ENCODE measurements around the gene GOLGA6L26. TPM values are rescaled to one million over a fixed set of nuclear protein-coding genes. Genes with fewer than 3 reads are reported as not detected.
"Not testable (repeated sequence)": the region's sequence is repeated elsewhere in the genome, so short reads cannot be mapped to it uniquely, and the experiment has no call there.

The GOLGA6L26 gene, protein sequence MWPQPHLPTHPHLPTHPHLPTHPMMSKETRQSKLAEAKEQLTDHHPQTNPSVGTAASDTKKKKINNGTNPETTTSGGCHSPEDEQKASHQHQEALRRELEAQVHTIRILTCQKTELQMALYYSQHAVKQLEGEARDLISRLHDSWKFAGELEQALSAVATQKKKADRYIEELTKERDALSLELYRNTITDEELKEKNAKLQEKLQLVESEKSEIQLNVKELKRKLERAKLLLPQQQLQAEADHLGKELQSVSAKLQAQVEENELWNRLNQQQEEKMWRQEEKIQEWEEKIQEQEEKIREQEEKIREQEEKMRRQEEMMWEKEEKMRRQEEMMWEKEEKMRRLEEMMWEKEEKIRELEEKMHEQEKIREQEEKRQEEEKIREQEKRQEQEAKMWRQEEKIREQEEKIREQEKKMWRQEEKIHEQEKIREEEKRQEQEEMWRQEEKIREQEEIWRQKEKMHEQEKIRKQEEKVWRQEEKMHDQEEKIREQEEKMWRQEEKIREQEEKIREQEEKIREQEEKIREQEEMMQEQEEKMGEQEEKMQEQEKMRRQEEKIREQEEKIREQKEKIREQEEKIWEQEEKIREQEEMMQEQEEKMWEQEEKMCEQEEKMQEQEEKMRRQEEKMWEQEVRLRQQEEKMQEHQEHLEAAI
- polyA plus RNA-seq (2012; ENCODE audit: insufficient read depth, insufficient read length), result not detected

DNA sequence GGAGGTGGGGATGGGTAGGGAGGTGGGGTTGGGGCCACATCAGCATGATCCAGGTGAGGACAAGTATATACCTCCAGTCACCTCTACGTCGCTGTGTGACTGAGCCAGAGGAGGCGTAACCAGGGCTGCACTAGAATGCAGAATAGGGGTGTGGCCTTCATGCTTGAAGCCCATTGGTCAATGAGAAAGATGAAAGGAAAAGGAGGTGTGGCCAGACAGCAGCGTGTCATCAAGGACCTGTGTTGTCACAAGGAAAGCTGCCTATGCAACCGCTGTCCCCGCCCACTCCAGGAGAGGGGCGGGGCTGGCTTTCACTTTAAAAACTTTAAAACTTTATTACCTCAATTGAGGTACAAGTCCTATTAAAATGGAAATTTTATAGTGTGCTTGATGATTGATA lies at the start of gene GOLGA6L26:
GOLGA6L26 (minus strand) TSS at position 101 of the 400 bp plus-strand sequence; CDS start at position 40, 61 bp downstream.
- not testable (repeated sequence) for DNase-seq (ENCODE audit: low read depth, low spot score); H3K4me3 ChIP-seq (ENCODE audit: low read length)

DNA sequence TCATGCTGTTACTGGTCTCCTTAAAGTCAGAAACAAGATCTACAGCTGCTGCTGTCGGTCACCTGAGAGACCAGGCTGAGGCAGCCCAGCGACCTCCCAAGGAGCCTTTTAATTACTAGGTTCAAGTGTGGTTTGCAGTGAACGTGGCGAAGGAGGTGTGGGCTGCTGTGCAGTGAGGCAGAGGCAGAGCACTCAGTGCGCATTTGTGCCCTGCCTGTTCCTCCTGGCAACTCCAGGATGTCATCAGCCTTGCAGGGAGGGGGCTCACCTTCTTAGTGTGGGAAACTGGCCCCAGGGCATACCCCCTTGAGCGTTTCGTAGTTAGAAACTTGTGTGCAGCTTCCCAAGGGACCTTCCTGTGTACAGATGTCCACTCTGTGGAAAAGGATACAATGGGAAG lies 47.2 kb upstream of the GOLGA6L26 start:
- not testable (repeated sequence) for DNase-seq (ENCODE audit: low read depth, low spot score); H3K4me3 ChIP-seq (ENCODE audit: low read length)

DNA sequence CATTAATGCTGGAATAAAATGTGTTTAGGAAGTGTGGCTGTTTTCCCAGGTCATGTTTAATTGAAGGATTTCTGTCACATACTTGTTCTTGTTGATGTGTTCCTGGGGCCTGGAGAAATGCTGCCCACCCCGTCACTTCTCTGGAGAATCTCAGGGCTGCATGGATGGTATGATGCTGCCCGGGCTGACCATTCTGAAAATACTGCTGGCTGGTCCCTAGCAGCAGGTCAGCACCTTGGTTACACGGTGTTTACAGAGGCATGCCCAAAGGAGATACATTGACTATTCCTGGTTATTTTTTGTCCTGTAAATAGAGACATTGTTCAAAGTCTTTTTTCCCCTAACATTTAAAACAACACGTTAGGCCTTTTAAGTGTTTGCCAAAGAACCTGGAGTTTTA lies 46.7 kb upstream of the GOLGA6L26 start:
- not testable (repeated sequence) for DNase-seq (ENCODE audit: low read depth, low spot score); H3K4me3 ChIP-seq (ENCODE audit: low read length)

DNA sequence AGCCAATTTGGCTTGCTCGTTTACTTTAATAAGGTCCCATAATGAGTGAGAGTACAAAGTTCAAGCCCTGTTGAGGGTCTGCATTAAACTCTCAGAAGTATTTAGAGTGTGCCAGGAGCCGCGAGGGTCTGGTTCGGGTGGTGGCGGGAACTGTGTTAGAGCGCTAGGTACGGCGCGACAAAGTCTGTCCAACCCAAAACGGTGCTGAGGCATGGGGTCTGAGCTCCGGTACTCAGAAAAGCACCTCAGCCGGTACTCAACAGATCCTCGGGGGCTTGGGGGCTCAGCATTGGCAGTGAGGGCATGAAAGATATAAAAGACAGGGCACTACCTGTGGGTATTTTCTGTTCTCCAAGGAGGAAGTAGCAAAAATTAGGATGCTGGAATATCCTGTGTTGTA lies 45.0 kb upstream of the GOLGA6L26 start:
- not testable (repeated sequence) for H3K4me3 ChIP-seq (ENCODE audit: low read length); DNase-seq (ENCODE audit: low read depth, low spot score)

DNA sequence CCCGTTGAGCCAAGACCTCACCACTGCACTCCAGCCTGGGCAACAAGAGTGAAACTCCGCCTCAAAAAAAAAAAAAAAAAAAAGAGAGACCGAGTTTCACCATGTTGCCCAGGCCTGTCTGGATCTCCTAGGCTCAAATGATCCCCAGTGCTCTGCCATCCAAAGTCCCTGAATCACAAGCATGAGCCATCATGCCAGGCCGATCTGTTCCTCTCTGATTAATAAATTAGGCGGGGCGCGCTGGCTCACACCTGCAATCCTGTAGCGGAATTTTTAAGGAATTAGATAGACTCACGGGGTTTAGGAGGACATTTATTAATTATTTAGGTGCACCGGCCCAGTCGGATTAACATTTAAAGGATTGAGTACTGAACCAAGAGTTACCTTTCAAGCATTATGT lies 40.2 kb upstream of the GOLGA6L26 start:
- not testable (repeated sequence) for H3K4me3 ChIP-seq (ENCODE audit: low read length); DNase-seq (ENCODE audit: low read depth, low spot score)

DNA sequence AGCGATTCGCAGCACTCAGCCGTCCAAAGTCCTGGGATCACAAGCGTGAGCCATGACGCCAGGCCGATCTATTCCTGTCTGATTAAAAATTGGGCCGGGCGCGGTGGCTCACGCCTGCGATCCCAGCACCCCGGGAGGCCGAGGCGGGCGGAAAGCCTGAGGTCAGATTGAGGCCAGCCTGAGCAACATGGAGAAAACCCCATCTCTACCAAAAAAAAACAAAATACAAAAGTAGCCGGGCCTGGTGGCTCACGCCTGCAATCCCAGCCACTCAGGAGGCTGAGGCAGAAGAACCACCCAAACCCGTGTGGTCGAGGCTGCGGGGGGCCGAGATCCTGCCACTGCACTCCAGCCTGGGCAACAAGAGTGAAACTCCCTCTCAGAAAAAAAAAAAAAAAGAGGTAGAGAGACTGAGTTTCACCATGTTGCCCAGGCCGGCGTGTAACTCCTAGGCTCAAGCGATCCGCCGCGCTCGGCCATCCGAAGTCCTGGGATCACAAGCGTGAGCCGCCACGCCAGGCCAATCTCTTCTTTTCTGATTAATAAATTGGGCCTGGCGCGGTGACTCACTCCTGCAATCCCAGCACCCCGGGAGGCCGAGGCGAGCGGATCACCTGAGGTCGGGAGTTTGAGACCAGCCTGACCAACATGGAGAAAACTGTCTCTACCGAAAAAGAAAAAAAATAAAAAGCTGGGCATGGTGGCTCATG lies 39.0 kb upstream of the GOLGA6L26 start:
- DNase-seq (ENCODE audit: low read depth, low spot score); H3K4me3 ChIP-seq (ENCODE audit: low read length): not testable (repeated sequence)

DNA sequence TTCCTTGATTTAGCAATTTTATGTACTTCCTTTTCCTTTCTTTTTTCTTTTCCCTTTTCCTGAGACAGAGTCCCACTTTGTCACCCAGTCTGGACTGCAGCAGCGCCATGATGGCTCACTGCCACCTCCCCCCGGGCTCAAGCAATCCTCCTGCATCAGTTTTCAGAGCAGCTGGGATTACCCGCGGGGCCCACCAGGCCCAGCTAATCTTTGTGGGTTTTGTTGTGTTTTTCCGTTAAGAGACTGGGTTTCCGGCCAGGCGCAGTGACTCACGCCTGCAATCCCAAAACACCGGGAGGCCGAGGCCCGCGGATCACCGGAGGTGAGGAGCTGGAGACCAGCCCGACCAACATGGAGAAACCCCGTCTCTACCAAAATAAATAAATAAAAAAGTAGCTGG lies 38.3 kb upstream of the GOLGA6L26 start:
- no peak overlapping the region for H3K4me3 ChIP-seq (ENCODE audit: low read length)
- DNase-seq (ENCODE audit: low read depth, low spot score), result no peak

DNA sequence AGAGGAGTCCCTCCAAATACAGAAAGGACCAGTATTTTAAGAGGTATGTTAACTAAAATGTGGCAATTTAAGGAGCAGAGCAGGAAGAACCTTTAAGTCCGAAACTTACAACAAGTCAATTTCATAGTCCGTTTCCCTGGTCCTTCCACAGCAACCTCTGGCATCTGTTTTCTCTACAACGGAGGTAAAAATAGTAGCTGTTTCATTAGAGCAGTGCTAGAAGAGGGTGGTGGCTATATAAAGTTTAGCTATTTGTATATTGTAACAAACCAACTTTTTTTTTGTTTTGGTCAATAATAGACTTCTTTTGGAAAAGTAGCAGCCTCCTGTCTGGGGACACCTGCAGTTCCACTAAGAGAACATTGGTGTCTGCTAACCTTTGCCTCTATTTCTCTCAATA lies 37.9 kb upstream of the GOLGA6L26 start:
- not testable (repeated sequence) for H3K4me3 ChIP-seq (ENCODE audit: low read length); DNase-seq (ENCODE audit: low read depth, low spot score)

DNA sequence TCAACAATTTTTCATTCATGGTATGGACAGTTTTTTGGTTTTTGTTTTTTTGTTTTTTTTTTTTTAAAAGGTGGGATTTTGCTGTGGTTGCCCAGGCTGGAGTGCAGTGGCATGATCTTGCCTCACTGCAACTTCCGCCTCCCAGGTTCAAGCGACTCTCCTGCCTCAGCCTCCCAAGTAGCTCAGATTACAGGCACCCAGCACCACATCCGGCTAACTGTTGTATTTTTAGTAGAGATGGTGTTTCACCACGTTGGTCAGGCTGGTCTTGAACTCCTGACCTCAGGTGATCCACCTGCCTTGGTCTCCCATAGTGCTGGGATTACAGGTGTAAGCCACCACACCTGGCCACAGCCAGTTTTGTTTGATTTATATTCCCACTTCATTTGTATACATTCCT lies 37.1 kb upstream of the GOLGA6L26 start:
- DNase-seq (ENCODE audit: low read depth, low spot score); H3K4me3 ChIP-seq (ENCODE audit: low read length): not testable (repeated sequence)

DNA sequence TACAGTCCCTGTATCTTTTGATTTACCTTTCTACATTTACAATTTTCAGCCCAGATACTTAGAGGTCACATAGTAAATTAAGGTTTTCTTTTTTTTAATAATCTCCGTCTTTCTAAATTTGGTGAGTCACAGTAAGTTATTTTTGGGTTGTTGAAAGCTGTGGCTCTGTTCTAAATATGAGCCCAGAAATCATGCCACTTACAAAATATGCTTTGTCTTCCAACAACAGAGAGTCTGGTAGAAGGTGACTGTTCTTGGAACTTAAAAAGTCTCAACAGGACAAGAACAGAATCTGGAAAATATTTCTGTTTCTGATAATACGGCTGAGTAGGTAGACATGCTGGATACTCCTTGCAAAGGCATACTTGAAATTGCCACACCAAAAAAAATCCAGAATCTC lies 36.6 kb upstream of the GOLGA6L26 start:
- DNase-seq (ENCODE audit: low read depth, low spot score), result no peak
- no peak overlapping the region for H3K4me3 ChIP-seq (ENCODE audit: low read length)

DNA sequence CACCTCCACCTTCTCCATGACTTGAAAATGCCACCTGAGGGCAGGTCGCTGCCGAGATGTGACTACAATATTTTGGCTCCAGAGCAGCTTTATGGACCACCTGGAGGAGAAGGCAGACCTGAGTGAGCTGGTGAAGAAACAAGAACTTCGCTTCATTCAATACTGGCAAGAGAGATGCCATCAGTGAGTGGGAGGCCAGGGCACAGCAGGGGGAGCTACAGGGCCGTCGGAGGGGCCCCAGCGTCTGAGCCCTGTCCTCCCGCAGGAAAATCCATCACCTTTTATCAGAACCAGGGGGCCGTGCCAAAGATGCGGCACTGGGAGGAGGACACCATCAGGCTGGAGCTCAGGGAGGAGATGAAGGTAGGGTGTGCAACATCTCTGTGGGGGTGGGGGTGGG lies 30.3 kb upstream of the GOLGA6L26 start:
- DNase-seq (ENCODE audit: low read depth, low spot score); H3K4me3 ChIP-seq (ENCODE audit: low read length): not testable (repeated sequence)

DNA sequence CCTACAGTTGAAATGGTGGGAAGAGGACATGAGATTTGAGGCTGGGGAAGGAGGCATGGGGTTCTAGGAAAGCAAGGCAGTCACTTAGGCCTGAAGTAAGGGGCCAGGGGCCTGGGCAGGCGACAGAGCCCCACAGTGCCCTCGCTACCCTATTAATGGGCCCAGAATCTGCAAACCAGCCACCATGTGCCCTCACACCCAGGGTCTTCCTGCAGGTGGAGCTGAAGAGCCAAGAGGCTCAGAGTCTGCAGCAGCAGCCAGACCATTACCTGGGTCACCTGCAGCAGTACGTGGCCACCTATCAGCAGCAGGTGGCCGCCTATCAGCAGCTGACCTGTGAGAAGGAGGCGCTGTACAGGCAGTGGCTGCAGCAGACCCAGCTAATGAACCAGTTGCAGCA lies 28.6 kb upstream of the GOLGA6L26 start:
- H3K4me3 ChIP-seq (ENCODE audit: low read length); DNase-seq (ENCODE audit: low read depth, low spot score): not testable (repeated sequence)

DNA sequence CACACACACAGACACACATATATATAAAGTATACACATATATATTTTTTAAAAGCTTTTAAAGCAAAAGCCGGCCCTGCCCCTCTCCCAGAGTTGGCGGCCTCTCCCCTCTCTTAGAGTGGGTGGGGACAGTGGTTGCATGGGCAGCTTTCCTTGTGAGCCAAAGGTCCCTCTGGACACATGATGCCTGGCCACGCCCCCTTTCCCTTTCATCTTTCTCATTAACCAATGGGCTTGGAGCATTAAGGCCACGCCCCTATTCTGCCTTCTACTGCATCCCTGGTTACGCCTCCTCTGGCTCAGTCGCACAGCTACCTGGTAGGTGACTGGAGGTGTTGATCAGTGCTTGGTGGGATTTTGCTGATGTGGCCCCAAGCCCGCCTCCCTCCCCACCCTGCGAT lies 20.5 kb upstream of the GOLGA6L26 start, which contains the start of gene GOLGA8S:
GOLGA8S (plus strand) TSS at position 301 of the 400 bp plus-strand sequence; CDS start at position 363, 62 bp downstream.
- DNase-seq (ENCODE audit: low read depth, low spot score); H3K4me3 ChIP-seq (ENCODE audit: low read length): not testable (repeated sequence)

DNA sequence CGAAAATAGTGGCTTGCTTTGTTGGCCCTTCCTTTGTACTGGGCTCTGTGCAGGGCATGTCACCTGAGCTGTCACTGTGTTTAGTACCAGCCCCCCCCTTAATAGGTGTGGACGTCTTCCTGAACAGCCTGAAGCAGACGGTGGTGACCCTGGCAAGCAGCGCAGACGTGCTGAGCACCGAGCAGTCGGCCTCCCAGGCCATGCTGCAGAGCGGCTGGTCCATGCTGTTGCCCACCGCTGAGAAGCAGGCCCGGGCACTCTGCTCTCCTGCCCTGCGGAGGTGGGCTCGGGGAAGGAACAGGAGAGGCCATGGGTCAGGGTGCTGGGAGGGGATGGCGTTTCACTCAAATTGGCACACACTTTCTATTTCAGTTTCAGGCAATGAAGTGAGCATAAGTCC lies 22.8 kb downstream of the GOLGA6L26 start:
- DNase-seq (ENCODE audit: low read depth, low spot score); H3K4me3 ChIP-seq (ENCODE audit: low read length): not testable (repeated sequence)

DNA sequence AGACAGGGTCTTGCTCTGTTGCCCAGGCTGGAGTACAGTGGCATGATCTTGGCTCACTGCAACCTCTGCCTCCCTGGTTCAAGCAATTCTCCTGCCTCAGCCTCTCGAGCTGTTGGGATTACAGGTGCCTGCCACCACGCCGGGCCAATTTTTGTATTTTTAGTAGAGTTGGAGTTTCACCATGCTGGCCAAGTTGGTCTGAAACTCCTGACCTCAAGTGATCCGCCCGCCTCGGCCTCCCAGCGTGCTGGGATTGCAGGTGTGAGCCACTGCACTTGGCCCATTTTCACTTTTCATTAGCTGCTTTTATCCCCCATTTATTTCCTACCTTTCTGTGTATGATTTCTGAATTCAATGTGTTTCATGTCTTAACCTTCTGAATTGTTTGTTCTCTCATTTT lies 28.1 kb downstream of the GOLGA6L26 start:
- DNase-seq (ENCODE audit: low read depth, low spot score); H3K4me3 ChIP-seq (ENCODE audit: low read length): not testable (repeated sequence)

DNA sequence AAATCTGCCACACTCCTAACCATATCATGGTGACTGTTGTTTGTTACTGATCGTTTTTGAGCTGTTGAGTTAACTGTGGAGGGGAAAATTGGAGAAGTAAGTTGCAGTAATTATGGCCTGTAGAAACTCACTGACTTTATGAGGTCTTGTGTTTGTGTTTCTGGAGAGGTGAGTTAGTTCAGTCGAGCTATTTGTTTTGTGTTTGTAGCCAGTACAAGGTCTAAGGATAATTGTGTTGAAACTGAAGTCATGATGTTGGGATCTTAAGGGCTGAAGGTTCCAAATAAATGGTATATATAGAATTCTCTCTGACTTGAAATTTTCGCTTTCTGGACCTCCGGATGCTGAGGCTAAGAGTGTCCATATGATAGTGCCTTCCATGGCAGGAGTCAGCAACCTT lies 29.2 kb downstream of the GOLGA6L26 start:
- H3K4me3 ChIP-seq (ENCODE audit: low read length); DNase-seq (ENCODE audit: low read depth, low spot score): not testable (repeated sequence)

DNA sequence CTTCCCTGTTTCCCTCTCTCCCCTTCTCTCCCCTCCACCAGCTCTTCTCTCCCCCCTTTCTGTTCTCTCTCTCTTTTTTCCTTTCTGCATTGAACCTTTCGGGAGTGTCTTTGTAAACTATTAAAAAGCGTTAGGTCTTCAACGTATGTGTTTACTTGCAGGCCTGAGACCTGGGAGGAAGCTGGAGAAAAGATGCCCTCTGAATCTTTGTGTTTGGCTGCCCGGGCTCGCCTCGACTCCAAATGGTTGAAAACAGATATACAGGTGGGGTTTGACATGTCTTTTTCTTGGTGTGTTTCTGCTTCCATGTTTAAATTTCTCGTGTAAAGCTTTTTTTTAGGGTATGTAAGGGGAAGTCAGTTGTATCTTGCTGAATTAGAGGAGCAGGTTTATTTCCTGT lies 29.7 kb downstream of the GOLGA6L26 start:
- H3K4me3 ChIP-seq (ENCODE audit: low read length), result peak overlapping the region; percentile 56
- DNase-seq (ENCODE audit: low read depth, low spot score), result not testable (repeated sequence)

DNA sequence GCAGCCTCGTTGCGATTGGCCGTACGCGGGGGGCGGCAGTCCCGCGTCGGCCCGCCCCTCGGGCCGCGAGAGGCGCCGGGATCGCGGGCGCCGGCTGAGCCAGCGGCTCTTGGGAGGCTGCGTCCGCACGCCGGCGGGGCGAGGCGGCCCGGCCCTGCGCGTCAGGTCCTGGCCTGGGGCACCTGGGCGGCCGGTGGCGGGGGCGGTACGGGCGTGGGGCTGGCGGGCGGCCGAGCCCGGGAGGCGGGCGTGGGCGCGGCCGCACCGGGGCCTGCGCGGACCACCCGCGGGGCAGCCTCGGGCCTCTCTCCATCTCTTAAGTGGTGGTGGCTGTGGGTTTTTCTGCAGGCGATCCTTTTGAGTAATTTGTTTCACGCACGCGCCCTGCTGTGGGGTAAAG lies 30.3 kb downstream of the GOLGA6L26 start:
- DNase-seq (ENCODE audit: low read depth, low spot score), result not testable (repeated sequence)
- peak overlapping the region; percentile 56 for H3K4me3 ChIP-seq (ENCODE audit: low read length)

DNA sequence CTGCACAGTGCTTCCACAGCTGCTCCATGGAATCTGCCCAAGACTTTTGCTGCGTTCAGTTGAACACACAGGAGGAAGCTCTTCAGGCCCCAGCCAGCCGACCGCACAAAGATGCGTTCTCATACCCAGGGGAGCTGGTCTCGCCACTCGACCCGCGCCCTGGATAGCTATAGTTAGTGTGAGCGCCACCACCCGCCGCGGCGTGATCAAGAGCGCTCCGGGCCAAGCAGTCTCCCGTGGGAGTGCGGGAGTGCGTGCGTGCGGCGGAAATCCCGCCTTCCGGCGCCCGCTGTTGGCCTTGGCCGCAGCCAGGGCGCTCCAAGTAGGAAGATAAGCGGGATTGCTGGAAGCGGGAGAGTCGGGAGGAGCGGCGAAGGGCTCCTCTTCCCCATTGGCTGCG lies 30.8 kb downstream of the GOLGA6L26 start:
- not testable (repeated sequence) for H3K4me3 ChIP-seq (ENCODE audit: low read length); DNase-seq (ENCODE audit: low read depth, low spot score)
